Astrocyte (in vitro differentiated cells and primary cell): ENCODE results near the gene ELK3. TPM values are rescaled to one million over a fixed set of nuclear protein-coding genes. Genes with fewer than 3 reads are reported as not detected.

Experiments
- total RNA-seq: library from RNA; stranded (reverse); gene quantifications from 2 replicates; pipeline ENCODE4 v1.2.1, GENCODE V29; 2021

Gene ELK3
- total RNA-seq, 1 donor from 2014 or later = 62.7 TPM

Other genes starting within 250 kb of the ELK3 start
- gene HAL, start 198.0 kb upstream of the ELK3 start, total RNA-seq = 0.10 and 0.20 TPM in 2 replicates
- gene LTA4H, start 158.8 kb upstream of the ELK3 start, total RNA-seq = 63.7 and 67.6 TPM in 2 replicates
- 53.0 and 64.2 TPM in 2 replicates for gene CDK17, start 206.1 kb downstream of the ELK3 start, total RNA-seq